HepG2 (cell line): ENCODE results near the gene ALKBH5. TPM values are rescaled to one million over a fixed set of nuclear protein-coding genes. Genes with fewer than 3 reads are reported as not detected.

Experiments
- ATAC-seq: fragments of 200-7000 bp; cut with Tn5 transposase; 3 replicates; pipeline ENCODE4 v1.9.1; 2020; ENCODE audit warnings: mild to moderate bottlenecking, moderate library complexity
- BruUV-seq: library from RNA; stranded (reverse); fragments of 400-500 nt; replicated peaks from 2 replicates; lab custom pipeline; 2021; lab: Mats Ljungman, UMichigan
- CTCF ChIA-PET: fragments of 300-600 bp; formaldehyde crosslinking; extraction: SDS; loops from one replicate; lab custom pipeline; 2021; ENCODE audit warnings: low total read pairs, inconsistent platforms, low intra/inter-chr PET ratio; lab: Yijun Ruan, JAX
- POLR2A ChIA-PET: fragments of 350-600 bp; sonication (Branson Sonifier 250); formaldehyde crosslinking; loops from one replicate; lab custom pipeline; 2020; ENCODE audit warnings: antibody characterized with exemption, inconsistent platforms; lab: Yijun Ruan, JAX
- DNase-seq: peaks from one replicate; pipeline ENCODE4 v3.0.0-alpha.2; 2015; ENCODE audit warnings: low spot score
- FAIRE-seq: peaks from 3 replicates; lab custom pipeline; 2011; peaks lifted over from hg19 to GRCh38; lab: Jason Lieb, UNC
- H2AFZ ChIP-seq: one replicate; pipeline ENCODE4 v1.6.1; 2011; ENCODE audit warnings: low read length, inconsistent platforms
- H3K27ac ChIP-seq: fragments of 300-600 bp; 3 replicates; pipeline ENCODE4 v1.8.0; 2011; ENCODE audit warnings: mixed run types, mild to moderate bottlenecking, mixed read lengths, low read length, inconsistent platforms; ENCODE audit not compliant: insufficient read depth; ENCODE audit errors: extremely low read length
- H3K27me3 ChIP-seq, 2 experiments: fragments of 200-600 bp in 1 of 2; 2 replicates in 1 of 2; 3 replicates in 1 of 2; pipeline versions ENCODE4 v1.6.0 to v1.8.0; 2011; ENCODE audit warnings: low read length in 2 of 2, mild to moderate bottlenecking in 2 of 2, moderate library complexity in 2 of 2, inconsistent platforms in 1 of 2; ENCODE audit not compliant: insufficient read depth in 2 of 2, control insufficient read depth in 1 of 2
- H3K36me3 ChIP-seq, 2 experiments: fragments of 200-600 bp in 1 of 2; replicated peaks in 1 of 2; 2 replicates in 1 of 2; 3 replicates in 1 of 2; pipeline versions ENCODE4 v1.5.1 to v1.8.0; 2011; ENCODE audit warnings: low read length in 2 of 2, inconsistent platforms in 1 of 2; ENCODE audit not compliant: insufficient read depth in 2 of 2, control insufficient read depth in 1 of 2
- H3K4me1 ChIP-seq: 2 replicates; pipeline ENCODE4 v1.5.1; 2012; ENCODE audit warnings: low read length, inconsistent platforms; ENCODE audit not compliant: insufficient read depth
- H3K4me2 ChIP-seq: 2 replicates; pipeline ENCODE4 v1.6.0; 2011; ENCODE audit warnings: low read depth, low read length, inconsistent platforms
- H3K4me3 ChIP-seq, 3 experiments: fragments of 200-600 bp in 1 of 3; sonication (generic), shearing (Covaris generic) in 1 of 3; replicated peaks in 1 of 3; 2 replicates each; pipeline ENCODE4 v1.5.1; 2011 to 2016; ENCODE audit warnings: low read length in 3 of 3, inconsistent platforms in 2 of 3, low read depth in 2 of 3, mild to moderate bottlenecking in 2 of 3, control low read depth in 1 of 3, mixed read lengths in 1 of 3; ENCODE audit not compliant: insufficient read depth in 1 of 3
- H3K79me2 ChIP-seq: one replicate; pipeline ENCODE4 v1.6.1; 2011; ENCODE audit warnings: low read length, inconsistent platforms; ENCODE audit not compliant: insufficient read depth
- H3K9ac ChIP-seq: 2 replicates; pipeline ENCODE4 v1.6.0; 2011; ENCODE audit warnings: mild to moderate bottlenecking, low read depth, low read length, inconsistent platforms; ENCODE audit not compliant: insufficient read depth
- H3K9me3 ChIP-seq: 2 replicates; pipeline ENCODE4 v1.5.1; 2012; ENCODE audit warnings: mild to moderate bottlenecking, low read length
- H4K20me1 ChIP-seq: 2 replicates; pipeline ENCODE4 v1.6.0; 2011; ENCODE audit warnings: inconsistent platforms, mild to moderate bottlenecking, low read length, moderate library complexity; ENCODE audit not compliant: insufficient read depth
- CTCF ChIP-seq: sonication (generic); formaldehyde crosslinking; IDR thresholded peaks from 2 replicates; pipeline ENCODE4 v1.5.0; 2020; ENCODE audit warnings: mild to moderate bottlenecking, missing genetic modification reagents, moderate library complexity
- GPN1 ChIP-seq: sonication (generic); formaldehyde crosslinking; IDR thresholded peaks from 2 replicates; pipeline ENCODE4 v1.5.1; 2020; ENCODE audit warnings: missing genetic modification reagents, borderline replicate concordance
- GRHL1 ChIP-seq: sonication (generic); formaldehyde crosslinking; conservative IDR thresholded peaks from 2 replicates; pipeline ENCODE4 v1.8.0; 2022; ENCODE audit warnings: missing genetic modification reagents
- SMC3 ChIP-seq: IDR thresholded peaks from 2 replicates; pipeline ENCODE4 v1.6.1; 2011; ENCODE audit warnings: low read length, improper control_type of control experiment
- STAG1 ChIP-seq: sonication (generic); formaldehyde crosslinking; IDR thresholded peaks from 2 replicates; pipeline ENCODE4 v1.4.0; 2020; ENCODE audit warnings: missing genetic modification reagents
- ZBTB7B ChIP-seq: sonication (generic); formaldehyde crosslinking; IDR thresholded peaks from 2 replicates; pipeline ENCODE4 v1.4.0; 2020; ENCODE audit warnings: missing genetic modification reagents
- ZNF629 ChIP-seq: sonication (generic); formaldehyde crosslinking; conservative IDR thresholded peaks from 2 replicates; pipeline ENCODE4 v1.5.0; 2020; ENCODE audit warnings: missing genetic modification reagents
- WGBS: methylation state at CpG from one replicate; pipeline ENCODE4 v1.1.6; 2017; ENCODE audit warnings: low lambda C conversion rate; 5-methylcytosine and 5-hydroxymethylcytosine counted together
- in situ Hi-C: cut with HindIII; loops from 2 replicates; pipeline ENCODE4 v1.10.0; 2017; ENCODE audit warnings: low pct_unique_long_range_greater_than_20kb; ENCODE audit not compliant: extremely low pct_ligation_motif_present
- intact Hi-C: fragments of 100-400 bp; cut with micrococcal nuclease; formaldehyde crosslinking; loops from one replicate; pipeline ENCODE4 v1.10.0; 2022; ENCODE audit not compliant: unreplicated experiment
- polyA plus RNA-seq, 8 experiments: library from polyadenylated mRNA; depleted of rRNA in 3 of 8; stranded (reverse) in 7 of 8; unstranded in 1 of 8; fragments of >200 nt; fragmentation: Illumina TruSeq in 4 of 8; extraction: Trizol in 4 of 8; gene quantifications; 2 replicates each; pipeline versions ENCODE4 v1.2.1 to v1.2.3, GENCODE V29; 2011 to 2016; ENCODE audit warnings: low read depth in 4 of 8, missing spikeins in 1 of 8, mixed read lengths in 1 of 8; ENCODE audit not compliant: insufficient read depth in 1 of 8
- total RNA-seq, 5 experiments: library from RNA; depleted of rRNA; stranded (reverse); fragments of >200 nt; fragmentation: Illumina TruSeq; extraction: Trizol; gene quantifications; 2 replicates each; pipeline ENCODE4 v1.2.3, GENCODE V29; 2016; ENCODE audit warnings: low read depth in 1 of 5

Gene ALKBH5
- total and polyA plus RNA-seq, 2 of the 13 experiments (the other 11 are each of a cell fraction or from before 2014, with no cell fraction given), result 68.9 to 76.9 TPM

DNA sequence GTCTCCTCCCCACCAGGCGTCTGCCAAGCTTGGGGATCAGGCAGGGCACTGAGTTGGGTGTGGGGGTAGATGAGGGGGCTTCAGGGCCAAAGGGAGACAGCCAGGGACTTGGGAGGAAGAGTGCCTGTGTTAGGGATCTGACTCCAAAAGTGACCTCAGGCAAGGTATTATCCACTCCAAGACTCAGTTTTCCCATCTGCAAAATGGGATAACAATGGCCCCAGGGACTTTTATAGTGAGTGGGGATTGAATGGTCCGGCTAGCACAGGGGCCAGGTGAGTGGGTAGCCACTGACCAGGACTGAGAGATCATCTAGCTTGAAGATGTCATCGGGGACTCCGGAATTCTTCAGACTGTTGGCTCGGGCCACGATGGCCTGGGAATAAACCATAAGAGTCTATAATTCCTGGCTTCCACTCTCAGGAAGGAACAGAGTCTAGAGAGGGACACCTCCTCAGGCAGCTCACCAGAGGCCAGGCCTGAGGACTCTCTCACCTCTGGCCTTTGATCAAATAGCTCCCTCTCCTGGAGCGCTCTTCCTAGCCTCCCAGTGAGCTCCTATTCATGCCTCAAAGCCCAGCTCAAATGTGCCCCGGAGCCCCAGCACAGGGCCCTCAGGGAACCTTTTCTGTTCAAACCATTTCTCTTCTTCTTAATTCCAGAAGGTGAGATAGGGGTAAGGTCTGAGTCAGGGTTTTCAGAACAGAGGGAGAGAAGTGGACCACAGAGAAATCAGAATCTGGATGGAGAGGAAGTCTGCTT lies 71.4 kb downstream of the ALKBH5 start:
- H3K9ac ChIP-seq, result no peak overlapping the region
- peaks cover 8% of the 10 kb centered on the region; the same call in 1 of the 2 replicates for H4K20me1 ChIP-seq
- H3K9me3 ChIP-seq, result no peaks in the 10 kb centered on the region
- peaks cover 22% of the 10 kb centered on the region for H3K4me1 ChIP-seq
- H3K4me3 ChIP-seq, result no peak overlapping the region
- ChIA-PET CTCF (no interaction called here), POLR2A (no interaction called here)
- whole genome bisulfite sequencing, result 97% methylated on average over 8 of the region's 8 CpGs
- H3K27ac ChIP-seq, result no peak overlapping the region
- intact Hi-C loops, result loop anchor here (5.0 kb wide), 1 partner anchor 62 kb away; the partner anchor contains the start of gene SMCR8
- H3K27me3 ChIP-seq, result no peaks in the 10 kb centered on the region; a peak in 1 of 5 replicates
- H3K4me2 ChIP-seq, result no peak overlapping the region
- in situ Hi-C loops, result loop anchor here (5.0 kb wide), 1 partner anchor 33 kb away; no protein-coding TSS in a partner anchor
- no peak overlapping the region for H2AFZ ChIP-seq
- FAIRE-seq (no peak), ATAC-seq (no peak), DNase-seq (no peak)
- H3K79me2 ChIP-seq, result peaks cover 21% of the 10 kb centered on the region
- peaks cover 31 to 58% of the 10 kb centered on the region in 2 experiments; a peak in 4 of 5 replicates for H3K36me3 ChIP-seq
- TF ChIP-seq STAG1 (CRISPR knock-in tag), result peak; percentile 25; the same call in 1 of the 2 replicates
- peak; percentile 4; the same call in 1 of the 2 replicates for TF ChIP-seq SMC3
- peak; percentile 80 for TF ChIP-seq ZNF629 (CRISPR knock-in tag)
- no peak for TF ChIP-seq GPN1
- no peak for TF ChIP-seq GRHL1 (CRISPR knock-in tag)
- TF ChIP-seq ZBTB7B (CRISPR knock-in tag), result no peak
- TF ChIP-seq CTCF (CRISPR knock-in tag), result peak; percentile 40
- BruUV-seq, result no TSS peak
